K562 treated with DMSO at 1 percent for 4 hours (cell line): ENCODE data around the gene LY6G6F. TPM values are rescaled to one million over a fixed set of nuclear protein-coding genes. Genes with fewer than 3 reads are reported as not detected.

ENCODE experiments used
- total RNA-seq: library from RNA; unstranded; fragments of 300-600 nt; gene quantifications from 2 replicates; pipeline ENCODE4 v1.2.3, GENCODE V29; 2022; ENCODE audit not compliant: insufficient read depth

Gene LY6G6F, protein sequence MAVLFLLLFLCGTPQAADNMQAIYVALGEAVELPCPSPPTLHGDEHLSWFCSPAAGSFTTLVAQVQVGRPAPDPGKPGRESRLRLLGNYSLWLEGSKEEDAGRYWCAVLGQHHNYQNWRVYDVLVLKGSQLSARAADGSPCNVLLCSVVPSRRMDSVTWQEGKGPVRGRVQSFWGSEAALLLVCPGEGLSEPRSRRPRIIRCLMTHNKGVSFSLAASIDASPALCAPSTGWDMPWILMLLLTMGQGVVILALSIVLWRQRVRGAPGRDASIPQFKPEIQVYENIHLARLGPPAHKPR
- not detected in 2 replicates for total RNA-seq

DNA sequence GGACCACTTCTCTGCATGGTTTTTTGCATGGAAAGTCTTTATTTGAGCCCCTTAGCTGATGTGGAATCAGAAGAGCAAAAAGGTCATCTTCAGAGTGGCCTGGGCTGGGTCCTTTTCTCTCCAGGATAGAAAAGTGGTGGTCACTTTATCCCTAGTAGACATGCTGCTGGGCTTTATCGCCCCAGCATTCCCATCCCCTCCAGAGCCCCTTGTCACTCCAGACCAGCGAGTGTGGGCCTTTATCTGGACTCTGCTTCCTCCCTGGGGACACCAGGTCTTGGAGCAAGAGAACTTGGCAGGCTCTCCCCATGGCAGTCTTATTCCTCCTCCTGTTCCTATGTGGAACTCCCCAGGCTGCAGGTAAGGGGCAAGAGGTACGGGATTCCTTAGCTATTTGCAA lies at the start of gene LY6G6F:
TSS of gene LY6G6F (plus strand) at position 268 of the 400 bp plus-strand sequence. CDS start at position 309, 41 bp downstream.

DNA sequence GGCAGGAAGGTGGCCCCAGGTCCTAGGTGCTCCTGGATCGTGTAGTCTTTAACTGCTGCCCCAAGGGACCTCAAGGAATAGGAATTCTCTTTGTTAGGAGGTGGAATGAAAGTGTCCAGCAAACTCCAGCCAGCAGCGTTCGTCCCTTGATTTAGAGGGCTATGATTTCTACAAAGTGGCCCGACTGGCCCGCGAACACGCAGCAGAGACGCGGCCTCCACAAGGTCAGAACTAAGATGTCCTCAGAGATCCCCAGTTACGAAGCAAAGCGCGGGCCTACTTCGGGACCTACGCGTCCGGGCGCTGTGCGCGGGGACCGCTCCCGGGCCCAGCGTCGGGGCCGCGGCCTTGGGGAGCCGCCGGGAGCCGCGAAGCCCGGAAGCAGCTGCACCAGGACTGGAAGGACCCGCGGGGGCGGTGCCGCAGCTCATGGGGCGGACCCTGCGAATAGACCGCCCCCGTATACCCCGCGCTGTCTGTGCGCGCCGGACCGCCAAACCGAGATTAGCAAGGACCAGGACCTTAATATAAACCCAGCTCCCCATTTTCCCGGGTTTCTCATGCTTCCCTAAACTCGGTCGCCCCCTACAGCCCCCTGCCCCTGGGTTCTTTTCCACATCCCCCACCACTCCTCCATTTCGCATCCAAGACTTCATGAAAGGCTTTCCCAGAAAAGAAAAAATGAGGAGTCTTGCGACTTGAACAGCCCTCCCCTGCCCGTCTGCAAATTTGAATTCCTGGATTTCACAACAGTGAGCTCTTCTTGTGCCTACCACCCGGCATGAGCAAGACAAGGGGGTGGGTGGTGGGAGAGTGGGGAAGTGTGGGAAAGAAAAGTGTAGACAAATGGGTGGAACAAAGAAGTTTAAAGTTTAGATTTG lies 46.0 kb upstream of the LY6G6F start, which contains the start of gene C6orf47:
TSS of gene C6orf47 (minus strand) at position 398 of the 881 bp plus-strand sequence. CDS start 831 bp downstream, outside the sequence.

DNA sequence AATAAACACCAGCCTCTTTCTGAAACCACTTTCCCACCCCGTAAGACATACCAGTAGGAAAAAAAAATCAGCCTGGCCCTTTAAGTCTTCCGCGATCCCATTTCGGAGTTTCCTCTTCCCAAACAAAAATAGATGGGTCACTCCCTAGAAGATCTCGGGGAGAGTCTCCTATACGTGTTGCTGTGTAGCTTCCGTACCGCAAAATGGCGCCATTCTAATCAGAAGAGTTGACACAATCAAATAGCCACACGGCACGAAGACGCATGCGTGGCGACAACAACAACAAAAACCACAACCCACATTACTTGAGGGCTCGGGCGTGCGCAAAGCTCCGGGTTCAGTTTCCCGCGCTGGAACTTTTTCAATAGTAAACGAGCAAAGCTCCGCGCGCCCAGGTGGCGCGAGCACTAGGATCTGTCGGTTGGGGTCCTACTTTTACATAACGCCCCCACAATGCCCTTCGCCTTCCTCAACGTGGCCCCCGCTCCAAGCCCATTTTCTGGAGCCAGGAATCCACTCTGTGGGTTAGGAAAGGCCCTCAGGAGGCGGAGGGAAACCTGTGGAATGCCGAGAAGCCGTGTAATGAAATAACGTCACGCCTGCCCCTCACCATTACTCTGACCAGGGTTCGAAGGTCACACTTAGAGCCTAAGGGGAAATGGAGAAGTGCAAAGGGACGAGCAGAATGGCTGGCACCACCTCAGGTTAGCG lies 41.7 kb upstream of the LY6G6F start, which contains the start of gene GPANK1:
TSS of gene GPANK1 (minus strand) at position 208 of the 711 bp plus-strand sequence. CDS start 519 bp downstream, outside the sequence.

DNA sequence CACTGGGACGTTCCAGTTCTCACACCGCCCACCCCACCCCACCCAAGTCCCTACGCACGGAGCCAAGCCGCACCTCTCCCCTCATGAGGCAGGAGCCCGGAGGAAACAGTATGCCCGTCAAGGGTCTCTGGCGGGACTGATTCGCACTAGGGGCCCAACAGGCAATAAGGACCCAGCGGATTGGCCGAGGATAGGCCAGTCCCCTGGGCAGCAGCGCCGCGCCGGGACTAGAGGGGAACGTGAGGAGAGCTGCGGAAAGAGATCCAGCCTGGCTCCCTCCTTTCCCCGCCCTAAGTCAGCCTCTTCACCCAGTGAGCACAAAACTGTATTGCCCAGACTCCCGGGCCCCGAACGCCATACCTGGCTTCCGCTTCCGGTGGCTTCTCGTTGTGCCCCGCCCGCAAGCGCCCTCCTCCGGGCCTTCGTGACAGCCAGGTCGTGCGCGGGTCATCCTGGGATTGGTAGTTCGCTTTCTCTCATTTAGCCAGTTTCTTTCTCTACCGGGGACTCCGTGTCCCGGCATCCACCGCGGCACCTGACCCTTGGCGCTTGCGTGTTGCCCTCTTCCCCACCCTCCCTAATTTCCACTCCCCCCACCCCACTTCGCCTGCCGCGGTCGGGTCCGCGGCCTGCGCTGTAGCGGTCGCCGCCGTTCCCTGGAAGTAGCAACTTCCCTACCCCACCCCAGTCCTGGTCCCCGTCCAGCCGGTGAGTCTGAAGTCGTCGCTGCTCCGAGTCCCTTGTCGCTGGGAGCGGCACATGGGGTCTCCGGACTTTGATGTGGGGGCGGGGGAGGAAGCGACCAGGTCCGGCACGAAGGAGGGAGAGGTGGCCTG lies 40.9 kb upstream of the LY6G6F start, which contains the start of gene CSNK2B:
TSS of gene CSNK2B (plus strand) at position 580 of the 836 bp plus-strand sequence. CDS start 752 bp downstream, outside the sequence.

DNA sequence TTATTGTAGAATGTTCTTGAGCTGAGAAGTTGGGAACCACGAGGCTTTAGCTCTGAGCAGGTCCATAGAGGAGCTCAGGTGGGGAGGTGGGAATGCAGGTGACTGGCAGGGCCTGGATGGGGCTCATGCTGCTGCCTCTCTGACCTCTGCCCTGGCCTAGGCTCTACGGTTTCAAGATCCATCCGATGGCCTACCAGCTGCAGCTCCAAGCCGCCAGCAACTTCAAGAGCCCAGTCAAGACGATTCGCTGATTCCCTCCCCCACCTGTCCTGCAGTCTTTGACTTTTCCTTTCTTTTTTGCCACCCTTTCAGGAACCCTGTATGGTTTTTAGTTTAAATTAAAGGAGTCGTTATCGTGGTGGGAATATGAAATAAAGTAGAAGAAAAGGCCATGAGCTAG lies 37.0 kb upstream of the LY6G6F start, which contains the start of gene LY6G5B:
TSS of gene LY6G5B (plus strand) at position 301 of the 400 bp plus-strand sequence. CDS start 975 bp downstream, outside the sequence.

DNA sequence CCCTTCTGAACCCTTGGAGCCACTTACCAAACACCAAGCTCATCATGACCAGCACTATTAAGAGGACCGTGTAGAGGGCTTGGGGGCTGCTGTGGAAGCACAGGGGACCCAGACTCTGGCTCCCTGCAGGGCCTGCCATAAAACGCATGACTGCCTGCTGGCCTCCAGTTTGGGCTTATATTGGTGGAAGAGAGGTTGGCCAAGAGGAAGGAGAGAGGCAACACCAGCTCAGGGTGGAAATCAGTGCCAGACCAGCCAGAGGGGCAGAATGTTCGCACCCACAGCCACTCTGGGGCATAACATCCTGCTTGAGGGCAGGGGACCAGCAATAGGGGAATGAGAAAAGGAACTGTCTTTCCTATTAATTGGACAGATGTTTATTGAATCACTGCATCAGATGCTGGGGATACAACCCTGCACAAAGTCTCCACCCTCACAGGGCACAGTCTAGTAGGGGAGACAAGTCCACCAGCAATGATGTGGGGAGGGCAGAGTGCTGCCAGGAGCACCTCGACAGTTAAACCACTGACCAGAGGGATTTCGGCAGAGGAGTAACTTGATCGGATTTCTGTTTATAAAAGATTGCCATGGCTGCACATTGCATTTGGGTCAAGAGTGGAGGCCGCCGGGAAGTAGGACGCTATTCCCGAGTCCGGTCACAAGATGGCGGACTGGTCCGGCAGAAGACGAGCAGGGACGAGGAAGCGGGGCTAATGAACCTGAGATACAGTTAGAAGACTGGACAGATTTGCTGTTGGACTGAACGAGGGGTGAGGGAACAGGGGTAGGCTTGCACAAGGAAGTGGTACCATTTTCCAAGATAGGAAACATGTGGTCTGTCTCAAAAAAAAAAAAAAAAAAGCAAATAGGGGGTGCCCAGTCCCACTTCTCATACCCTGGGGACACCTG lies 26.2 kb upstream of the LY6G6F start, which contains the start of gene LY6G5C:
TSS of gene LY6G5C (minus strand) at position 842 of the 909 bp plus-strand sequence. CDS start at position 148, 694 bp downstream.

DNA sequence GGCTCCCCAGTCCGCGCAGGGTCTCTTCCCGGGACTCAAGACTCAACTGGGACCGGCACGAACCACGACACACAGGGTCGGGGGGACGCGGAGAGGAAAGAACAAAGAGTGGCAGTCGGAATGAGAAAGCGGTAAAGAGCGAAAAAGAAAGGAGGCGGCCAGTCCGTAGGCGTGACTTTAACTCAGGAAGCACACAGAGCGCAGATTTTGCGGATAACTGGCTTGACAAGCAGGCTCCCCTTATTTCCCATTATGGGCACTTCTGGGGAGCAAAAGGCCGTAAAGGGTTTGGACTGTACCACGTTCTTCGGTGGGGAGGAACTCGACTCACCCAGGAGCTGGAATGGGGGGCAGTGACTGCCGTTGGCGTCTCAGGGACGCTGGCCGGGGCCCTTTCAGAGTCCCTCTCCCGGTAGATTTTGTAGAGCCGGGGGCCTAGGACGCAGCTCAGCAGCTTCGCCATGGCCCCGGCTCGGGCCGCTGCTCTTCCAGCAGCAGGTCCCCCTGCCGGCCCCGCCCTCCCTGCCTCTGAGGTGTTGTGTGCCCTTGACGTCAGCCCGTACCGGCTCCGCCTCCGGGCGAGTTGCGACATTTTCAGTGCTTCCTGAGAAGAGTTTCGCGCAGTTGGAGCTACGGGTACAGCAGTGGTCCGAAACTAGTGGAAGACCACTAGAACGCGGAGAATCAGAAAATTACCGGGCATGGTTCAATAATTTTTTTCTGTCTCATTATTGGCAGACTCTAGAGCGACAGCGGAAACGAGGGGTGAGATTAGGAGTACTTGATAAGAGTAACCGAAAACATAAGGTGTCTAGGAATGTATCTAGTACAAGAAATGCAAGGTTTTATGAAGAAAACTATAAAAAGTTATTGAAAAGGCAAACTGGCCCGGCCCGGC lies 3.6 kb upstream of the LY6G6F start, which contains the start of gene ABHD16A:
TSS of gene ABHD16A (minus strand) at position 506 of the 898 bp plus-strand sequence. CDS start at position 463, 43 bp downstream.

DNA sequence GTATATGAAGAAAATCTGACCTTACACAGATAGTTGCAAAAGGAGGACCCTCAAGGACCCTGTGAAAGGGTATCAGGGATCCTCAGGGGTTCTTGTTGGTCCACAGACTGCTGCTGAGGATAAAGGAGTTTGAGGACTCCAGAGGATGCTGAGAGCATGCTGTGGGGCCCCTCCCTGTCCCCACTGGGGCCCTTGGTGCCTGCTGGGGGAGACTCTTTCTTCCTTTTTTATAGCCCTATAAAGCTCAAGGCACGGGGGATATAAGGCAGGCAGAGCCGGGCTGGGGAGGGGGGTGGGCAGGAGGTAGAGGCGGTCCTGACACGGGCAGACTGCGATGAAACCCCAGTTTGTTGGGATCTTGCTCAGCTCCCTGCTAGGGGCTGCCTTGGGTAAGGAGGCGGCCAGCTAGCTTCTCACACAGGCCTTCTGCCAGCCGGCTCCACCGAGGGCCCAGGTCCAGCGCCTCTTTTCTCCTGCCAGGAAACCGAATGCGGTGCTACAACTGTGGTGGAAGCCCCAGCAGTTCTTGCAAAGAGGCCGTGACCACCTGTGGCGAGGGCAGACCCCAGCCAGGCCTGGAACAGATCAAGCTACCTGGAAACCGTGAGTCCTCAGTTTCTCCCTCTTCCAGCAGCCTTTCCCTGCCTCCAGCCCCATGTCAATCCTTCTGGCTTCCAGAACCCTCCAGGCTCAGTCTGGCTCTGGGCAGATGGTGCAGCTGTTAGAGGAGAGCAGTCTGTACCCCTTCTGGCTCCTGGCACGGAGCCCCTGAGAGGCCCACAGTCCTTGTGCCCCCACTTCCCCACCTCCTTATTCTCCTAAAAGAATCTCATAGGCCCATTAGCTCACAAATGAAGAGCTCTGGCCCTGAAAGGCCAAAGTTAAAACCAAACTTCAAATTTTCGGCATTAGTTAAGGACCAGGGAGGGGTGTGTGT lies 8.6 kb downstream of the LY6G6F start, which contains the start of gene LY6G6D:
TSS of gene LY6G6D (plus strand) at position 327 of the 937 bp plus-strand sequence. CDS start at position 335, 8 bp downstream.

DNA sequence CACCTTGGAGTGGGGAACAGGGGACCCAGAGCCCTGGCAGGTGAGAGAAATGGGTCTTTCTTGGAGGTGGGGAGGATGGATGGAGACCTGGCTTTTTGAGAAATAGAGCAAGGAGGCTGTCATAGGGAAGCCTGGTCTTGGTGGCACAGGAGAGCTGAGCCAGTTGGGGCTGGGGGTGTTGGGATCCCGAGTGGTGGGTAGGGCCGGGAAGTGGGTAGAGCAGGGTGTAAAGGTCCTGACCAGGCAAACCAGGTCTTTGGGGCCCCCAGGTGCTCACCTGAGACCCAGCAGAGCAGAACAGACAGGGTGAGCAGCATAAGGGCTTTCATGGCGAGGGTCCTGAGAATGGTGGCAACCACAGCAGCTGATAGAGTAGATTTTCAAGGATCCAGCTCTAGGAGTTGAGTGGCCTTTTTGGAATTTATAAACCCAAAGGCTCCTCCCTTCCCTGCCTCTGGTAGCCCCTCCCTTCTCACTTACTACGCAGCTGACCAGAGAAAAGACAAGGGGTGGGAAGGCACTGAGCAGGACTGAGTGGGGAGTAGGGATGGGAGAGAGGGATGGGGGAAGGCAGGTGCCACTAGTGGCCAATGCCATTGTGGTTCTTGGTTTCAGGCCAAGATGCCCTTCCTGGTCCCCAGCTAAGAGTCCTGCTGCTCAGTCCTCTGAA lies 14.8 kb downstream of the LY6G6F start, which contains the start of gene LY6G6C:
TSS of gene LY6G6C (minus strand) at position 396 of the 670 bp plus-strand sequence. CDS start at position 329, 67 bp downstream.

DNA sequence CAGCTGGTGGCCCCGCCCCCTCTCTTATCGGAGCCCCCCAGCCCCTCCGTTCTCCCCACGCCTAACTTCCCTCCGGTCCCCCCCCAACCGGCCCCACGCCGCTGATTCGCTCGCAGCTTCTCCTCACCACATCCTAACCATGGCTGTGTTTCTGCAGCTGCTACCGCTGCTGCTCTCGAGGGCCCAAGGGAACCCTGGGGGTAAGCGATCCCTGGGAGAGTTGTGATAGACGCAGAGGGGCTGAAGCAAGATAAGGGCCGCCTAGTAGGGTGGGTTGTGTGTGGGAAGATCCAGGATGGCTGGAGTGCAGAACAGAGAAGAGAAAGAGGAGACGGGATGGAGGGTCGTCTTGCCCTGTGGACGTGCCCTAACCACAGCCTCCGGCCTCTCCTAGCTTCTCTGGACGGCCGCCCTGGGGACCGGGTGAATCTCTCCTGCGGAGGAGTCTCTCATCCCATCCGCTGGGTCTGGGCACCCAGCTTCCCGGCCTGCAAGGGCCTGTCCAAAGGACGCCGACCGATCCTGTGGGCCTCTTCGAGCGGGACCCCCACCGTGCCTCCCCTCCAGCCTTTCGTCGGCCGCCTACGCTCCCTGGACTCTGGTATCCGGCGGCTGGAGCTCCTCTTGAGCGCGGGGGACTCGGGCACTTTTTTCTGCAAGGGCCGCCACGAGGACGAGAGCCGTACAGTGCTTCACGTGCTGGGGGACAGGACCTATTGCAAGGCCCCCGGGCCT lies 16.7 kb downstream of the LY6G6F start, which contains the start of gene MPIG6B:
TSS of gene MPIG6B (plus strand) at position 129 of the 735 bp plus-strand sequence. CDS start at position 140, 11 bp downstream.

DNA sequence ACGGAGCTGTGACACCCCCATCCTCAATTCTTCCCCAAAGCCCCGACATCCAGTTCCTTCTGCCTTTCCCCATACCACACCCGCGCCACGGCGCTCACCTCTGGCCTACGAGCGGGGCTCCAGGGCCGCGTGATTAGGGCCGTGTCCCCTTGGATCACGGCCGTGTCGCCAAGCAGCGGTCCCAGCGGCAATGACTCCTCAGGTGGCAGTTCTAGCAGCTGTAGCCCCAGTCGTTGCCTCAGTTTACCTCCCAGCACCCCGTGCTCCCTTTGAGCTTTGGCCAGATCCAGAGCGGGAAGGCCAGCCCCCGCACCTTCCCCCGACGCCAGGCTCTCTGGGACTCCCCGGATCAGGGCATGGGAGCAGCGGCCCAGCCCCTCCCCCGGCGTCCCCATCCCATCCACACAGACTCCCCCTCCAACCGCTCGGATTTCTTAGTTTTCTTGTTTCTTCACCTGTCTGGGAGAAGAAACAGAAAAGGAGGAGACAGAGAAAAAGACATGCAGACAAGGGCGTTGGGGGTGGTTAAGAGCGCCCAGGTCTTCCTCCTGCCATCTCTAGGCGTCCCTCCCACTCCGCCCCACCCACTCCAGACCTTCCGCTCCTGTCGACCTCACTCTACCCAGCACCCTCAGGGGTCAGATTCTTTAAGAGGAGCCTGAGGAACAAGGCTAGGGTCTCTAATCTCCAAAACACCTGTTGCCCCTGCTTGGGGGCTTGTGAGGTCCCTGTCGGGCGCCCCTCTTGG lies 22.3 kb downstream of the LY6G6F start, which contains the start of gene DDAH2:
TSS of gene DDAH2 (minus strand) at position 533 of the 748 bp plus-strand sequence. CDS start at position 395, 138 bp downstream.

DNA sequence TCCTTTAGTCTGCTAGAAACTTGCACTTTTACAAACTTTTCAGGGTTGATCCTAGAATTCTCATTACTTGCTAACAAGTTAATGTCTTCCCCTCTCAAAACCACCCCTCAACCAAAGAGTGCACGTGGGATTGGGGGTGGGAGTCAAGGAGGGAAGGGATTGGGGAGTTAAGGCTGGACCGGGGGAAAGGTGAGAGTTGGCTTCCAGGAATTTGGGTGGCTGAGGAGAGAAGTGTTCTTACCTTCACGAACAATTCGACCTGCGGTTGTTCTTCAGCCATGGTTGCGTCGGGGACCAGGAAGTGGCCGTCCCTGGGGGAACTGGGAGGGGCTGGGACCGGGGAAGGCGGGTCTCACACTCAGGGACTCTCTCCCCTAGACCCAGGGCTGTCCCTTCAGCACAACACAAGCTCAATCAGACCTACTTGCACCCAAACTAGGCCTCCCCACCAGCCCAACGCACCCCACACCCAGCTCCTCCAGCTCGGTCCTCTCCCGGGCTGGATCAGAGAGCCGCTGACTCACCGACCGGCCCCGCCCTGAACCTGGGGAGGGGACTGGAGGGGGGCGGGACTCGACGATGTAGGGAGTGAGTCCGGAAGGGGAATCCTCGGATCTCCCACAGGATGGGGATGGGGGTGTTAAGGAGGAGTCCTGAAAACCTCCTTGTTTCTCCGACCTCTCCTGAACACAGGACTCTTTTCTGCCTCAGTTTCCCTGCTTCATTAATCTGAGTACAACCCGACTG lies 29.5 kb downstream of the LY6G6F start, which contains the start of gene CLIC1:
TSS of gene CLIC1 (minus strand) at position 510 of the 747 bp plus-strand sequence. CDS start at position 280, 230 bp downstream.

DNA sequence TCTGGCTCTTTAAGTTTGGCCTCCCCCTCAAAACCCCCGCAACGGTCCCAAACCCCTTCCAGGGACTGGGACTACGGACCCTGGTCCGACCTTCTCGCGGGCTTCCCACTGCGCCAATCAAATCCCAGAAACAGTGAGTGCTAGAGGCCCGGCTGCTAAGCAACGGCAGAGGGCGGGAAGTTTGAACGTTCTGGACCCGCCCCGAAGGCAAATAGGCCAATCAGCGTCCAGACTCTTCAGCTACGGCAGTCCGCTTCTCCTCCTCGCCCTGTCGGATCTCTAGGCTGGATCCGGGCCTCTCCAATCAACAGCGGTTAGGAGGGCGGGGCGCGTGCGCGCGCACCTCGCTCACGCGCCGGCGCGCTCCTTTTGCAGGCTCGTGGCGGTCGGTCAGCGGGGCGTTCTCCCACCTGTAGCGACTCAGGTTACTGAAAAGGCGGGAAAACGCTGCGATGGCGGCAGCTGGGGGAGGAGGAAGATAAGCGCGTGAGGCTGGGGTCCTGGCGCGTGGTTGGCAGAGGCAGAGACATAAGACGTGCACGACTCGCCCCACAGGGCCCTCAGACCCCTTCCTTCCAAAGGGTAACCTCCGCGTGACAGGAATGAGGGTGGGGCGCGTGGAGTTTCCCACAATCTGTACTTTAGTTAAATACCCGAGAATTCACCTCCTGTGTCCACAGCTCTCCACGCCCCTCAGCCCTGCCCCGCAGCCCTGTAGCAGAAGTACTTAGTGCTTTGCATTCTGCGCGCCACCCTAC lies 33.2 kb downstream of the LY6G6F start, which contains the start of gene MSH5:
TSS of gene MSH5 (plus strand) at position 367 of the 758 bp plus-strand sequence. CDS start 462 bp downstream, outside the sequence.

